Stomach smooth muscle (tissue), 2 donors: ENCODE results near the gene PPP1R15B.
"Not testable (repeated sequence)": the region's sequence is repeated elsewhere in the genome, so short reads cannot be mapped to it uniquely, and the experiment has no call there.

Source experiments
- H3K27ac ChIP-seq: one replicate; pipeline ENCODE4 v1.7.0; 2013; ENCODE audit warnings: mild to moderate bottlenecking, low read length, inconsistent platforms
- H3K27me3 ChIP-seq, 2 donors: one replicate each; pipeline ENCODE4 v1.7.0; 2013; ENCODE audit warnings: low read length in 2 of 2; ENCODE audit not compliant: insufficient read depth in 2 of 2, control insufficient read depth in 1 of 2
- H3K36me3 ChIP-seq, 2 donors: one replicate each; pipeline ENCODE4 v1.7.0; 2013; ENCODE audit warnings: low read length in 2 of 2; ENCODE audit not compliant: control insufficient read depth in 2 of 2, insufficient read depth in 2 of 2
- H3K4me1 ChIP-seq: one replicate; pipeline ENCODE4 v1.7.0; 2013; ENCODE audit warnings: low read length; ENCODE audit not compliant: control insufficient read depth, insufficient read depth
- H3K4me3 ChIP-seq, 2 donors: one replicate each; pipeline ENCODE4 v1.7.0; 2013; ENCODE audit warnings: low read length in 2 of 2
- H3K9ac ChIP-seq, 2 donors: one replicate each; pipeline ENCODE4 v1.7.0; 2013; ENCODE audit warnings: low read length in 2 of 2, mild to moderate bottlenecking in 1 of 2
- H3K9me3 ChIP-seq, 2 donors: one replicate each; pipeline ENCODE4 v1.7.0; 2013; ENCODE audit warnings: low read length in 2 of 2; ENCODE audit not compliant: control insufficient read depth in 2 of 2
- donor health status: healthy.
- donor health status: Pancreatic carcinoma.

PPP1R15B gene

DNA sequence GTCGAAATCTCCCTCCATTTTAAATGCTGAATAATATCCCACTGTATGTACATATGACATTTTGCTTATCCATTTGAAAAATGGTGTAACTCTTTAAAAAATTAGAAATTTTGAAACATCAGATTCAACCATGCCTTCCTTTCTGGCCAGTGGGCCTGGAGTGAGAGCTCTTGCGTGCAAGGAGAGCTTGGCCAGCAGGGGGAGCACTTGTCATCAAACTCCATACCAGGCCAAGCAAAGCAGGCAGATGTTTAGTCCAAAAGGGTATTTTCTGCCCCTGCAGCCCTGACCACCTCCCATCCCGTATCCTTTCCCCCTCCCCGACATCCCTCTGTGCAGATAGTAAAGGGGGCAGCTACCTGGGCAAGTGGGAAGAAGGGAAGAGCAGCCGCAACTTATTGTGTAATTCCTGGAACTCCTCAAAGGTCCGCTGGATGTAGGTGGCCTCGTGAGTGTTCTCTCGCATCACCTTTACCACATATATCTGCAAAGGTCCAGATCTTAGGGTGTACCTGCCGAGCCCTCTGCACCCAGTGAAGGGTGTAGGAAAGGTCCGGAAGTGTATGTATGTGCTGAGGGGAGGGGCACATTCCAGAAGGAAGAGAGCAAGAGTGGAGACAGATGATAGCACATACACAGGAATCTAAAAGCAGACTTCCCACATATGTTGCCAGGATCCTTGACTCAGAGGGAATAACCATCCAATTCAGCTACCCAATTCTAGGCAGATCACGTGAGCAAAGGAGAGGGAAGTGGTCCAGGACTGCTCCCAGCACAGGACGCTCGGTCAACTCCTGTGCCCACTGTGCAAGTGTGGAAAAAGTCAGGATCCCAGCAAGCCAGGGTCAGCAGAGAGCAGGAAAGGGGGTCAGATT, 19.9 kb upstream of the PPP1R15B start:
- Histone ChIP-seq H3K4me1 (peaks cover 20% of the 10 kb centered on the region), H3K27me3 (no peaks in the 10 kb centered on the region), H3K9ac (no peak overlapping the region), H3K4me3 (no peak overlapping the region), H3K36me3 (peaks cover 26 to 39% of the 10 kb centered on the region in 2 donors), H3K27ac (peak overlapping the region; percentile 31), H3K9me3 (no peaks in the 10 kb centered on the region)

DNA sequence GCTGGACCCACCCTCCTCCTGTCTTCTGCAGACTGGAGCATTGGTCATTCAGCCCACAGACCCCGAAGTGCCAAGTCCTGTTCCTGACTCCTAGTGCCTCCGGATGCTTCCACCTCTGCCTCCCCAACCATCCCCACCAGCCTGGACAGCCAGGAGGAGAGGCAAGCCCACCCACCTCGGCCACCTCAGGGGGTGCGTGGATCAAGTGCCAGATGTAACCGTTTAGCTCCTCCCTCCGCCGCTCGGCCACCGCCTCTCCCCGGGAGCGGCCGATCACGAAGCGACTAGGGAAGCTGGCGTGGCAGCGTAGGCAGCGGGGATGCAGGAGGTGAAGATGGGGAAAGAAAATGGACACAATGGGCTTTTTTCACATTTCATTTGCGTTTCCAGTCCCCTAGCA, 18.1 kb upstream of the PPP1R15B start:
- Histone ChIP-seq H3K9me3 (no peaks in the 10 kb centered on the region), H3K9ac (no peak overlapping the region), H3K27me3 (no peaks in the 10 kb centered on the region), H3K27ac (no peak overlapping the region), H3K4me3 (no peak overlapping the region), H3K36me3 (peaks cover 42 to 46% of the 10 kb centered on the region in 2 donors), H3K4me1 (peaks cover 14% of the 10 kb centered on the region)

DNA sequence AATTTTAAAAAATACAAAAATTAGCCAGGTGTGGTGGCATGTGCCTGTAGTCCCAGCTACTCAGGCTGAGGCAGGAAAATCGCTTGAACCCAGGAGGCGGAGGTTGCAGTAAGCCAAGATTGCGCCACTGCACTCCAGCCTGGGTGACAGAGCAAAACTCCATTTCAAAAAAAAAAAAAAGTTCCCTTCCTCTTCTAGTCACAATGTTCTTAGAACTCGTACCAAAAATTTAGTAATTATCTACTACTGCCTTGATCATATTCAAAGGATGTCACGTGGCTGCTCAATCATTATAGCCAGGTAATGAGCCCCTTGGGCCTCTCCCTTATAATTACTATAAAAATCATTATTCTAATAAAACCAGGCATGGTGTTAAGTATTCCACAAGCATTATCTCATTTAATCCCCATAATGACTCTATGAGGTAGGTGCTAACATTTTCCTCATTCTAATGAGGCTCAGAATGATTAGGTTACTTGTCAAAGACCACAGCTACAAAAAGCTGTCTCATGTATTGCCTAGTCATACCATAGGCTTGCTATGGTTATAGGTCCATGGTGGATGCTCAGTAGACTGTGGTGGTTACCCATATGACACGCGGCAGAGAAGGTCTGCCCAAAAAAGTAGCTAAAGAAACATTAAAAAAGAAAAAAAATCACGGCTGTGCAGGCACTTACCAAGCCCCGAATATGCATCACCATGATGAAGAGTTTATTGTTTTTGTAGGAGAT, 15.5 kb upstream of the PPP1R15B start:
- Histone ChIP-seq H3K27ac (no peak overlapping the region), H3K4me1 (peaks cover 12% of the 10 kb centered on the region), H3K9me3 (no peaks in the 10 kb centered on the region), H3K4me3 (no peak overlapping the region), H3K36me3 (peaks cover 28 to 38% of the 10 kb centered on the region in 2 donors), H3K9ac (no peak overlapping the region), H3K27me3 (no peaks in the 10 kb centered on the region)

DNA sequence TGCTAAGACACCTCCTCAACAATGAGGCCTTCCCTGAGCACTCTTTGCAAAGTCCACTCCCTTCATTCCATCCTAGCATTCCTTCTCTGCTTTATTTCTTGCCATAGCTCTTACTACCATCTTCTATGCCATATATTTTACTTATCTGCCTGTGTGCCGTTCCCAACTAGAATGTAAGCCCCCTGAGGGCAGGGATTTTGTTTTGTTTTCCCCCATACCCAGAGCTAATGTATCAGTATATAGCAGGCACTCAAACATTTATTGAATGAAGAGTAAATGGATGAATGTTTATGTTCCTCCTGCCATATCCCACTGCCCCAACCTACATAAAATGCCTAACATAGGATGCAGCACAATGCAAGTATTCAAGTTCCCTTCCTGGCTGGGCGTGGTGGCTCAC, 14.9 kb upstream of the PPP1R15B start:
- H3K4me3 ChIP-seq: no peak overlapping the region
- no peak overlapping the region for H3K9ac ChIP-seq
- H3K4me1 ChIP-seq: peaks cover 5% of the 10 kb centered on the region
- H3K36me3 ChIP-seq: peaks cover 22 to 32% of the 10 kb centered on the region in 2 donors
- H3K9me3 ChIP-seq: no peaks in the 10 kb centered on the region
- no peaks in the 10 kb centered on the region for H3K27me3 ChIP-seq
- H3K27ac ChIP-seq: no peak overlapping the region

DNA sequence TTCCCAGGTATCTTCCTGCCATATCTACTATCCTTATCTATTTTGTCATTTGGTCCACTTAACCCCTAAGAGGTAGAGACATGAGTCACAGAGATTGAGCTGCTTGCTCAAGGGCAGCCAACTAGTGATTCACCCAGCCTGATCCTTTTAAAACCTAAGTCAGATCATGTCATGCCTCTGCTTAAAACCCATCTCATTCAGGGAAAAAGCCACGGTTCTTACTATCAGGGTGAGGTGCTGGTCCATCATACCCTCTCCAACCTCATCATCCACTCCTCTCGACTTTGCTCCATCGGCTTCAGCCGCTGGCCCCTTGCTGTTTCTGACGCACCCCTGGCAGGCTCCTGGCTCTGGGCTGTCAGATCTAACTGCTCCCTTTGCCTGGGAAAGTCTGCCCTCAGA, 14.4 kb upstream of the PPP1R15B start:
- H3K4me3 ChIP-seq: no peak overlapping the region
- H3K36me3 ChIP-seq: peaks cover 22 to 33% of the 10 kb centered on the region in 2 donors
- H3K27me3 ChIP-seq: no peaks in the 10 kb centered on the region
- H3K27ac ChIP-seq: no peak overlapping the region
- H3K4me1 ChIP-seq: peaks cover 3% of the 10 kb centered on the region
- H3K9me3 ChIP-seq: no peaks in the 10 kb centered on the region
- H3K9ac ChIP-seq: no peak overlapping the region

DNA sequence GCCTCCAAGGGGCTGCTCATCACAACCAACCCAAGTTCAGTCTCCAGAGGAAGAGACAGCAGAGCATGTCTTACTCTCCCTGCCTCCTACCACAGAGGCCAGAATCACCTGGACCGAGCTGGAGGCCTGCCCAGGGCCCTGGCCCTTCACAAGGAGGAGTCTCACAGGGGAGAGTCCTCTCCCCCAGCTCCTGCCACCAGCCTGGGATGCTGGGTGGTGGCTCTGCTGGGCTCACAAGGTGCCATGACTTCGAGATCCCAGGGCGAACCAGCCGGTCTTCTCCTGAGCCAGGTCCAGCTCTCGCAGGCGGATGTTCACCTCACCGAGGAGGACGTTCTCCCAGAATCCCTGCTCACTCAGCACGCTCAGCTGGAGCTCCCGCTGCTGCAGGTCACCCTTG, 13.0 kb upstream of the PPP1R15B start:
- no peaks in the 10 kb centered on the region for H3K27me3 ChIP-seq
- H3K9ac ChIP-seq: no peak overlapping the region
- H3K36me3 ChIP-seq: peaks cover 20 to 32% of the 10 kb centered on the region in 2 donors

DNA sequence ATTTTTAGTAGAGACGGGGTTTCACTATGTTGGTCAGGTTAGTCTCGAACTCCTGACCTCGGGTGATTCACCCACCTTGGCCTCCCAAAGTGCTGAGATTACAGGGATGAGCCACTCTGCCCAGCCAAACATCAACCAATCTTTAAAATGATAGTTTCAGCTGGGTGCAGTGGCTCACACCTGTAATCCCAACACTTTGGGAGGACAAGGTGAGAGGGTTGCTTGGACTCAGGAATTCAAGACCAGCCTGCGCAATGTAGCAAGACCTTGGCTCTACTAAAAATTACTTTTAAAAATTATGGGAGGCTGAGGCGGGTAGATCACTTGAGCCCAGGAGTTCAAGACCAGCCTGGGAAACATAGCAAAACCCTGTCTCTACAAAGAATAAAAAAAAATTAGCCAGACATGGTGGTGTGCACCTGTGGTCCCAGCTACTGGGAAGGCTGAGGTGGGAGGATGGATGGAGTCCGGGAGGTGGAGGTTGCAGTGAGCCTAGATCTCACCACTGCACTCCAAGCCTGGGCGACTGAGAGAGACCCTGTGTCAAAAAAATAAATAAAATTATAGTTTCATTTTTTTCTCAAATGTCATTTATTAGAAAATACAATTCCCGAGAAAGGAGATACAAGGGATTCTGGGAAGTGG, 10.6 kb upstream of the PPP1R15B start:
- not testable (repeated sequence) for H3K9ac ChIP-seq, H3K9me3 ChIP-seq, H3K27me3 ChIP-seq, H3K27ac ChIP-seq, H3K4me3 ChIP-seq
- peaks cover 16% of the 10 kb centered on the region for H3K4me1 ChIP-seq
- peaks cover 19 to 24% of the 10 kb centered on the region in 2 donors for H3K36me3 ChIP-seq

More for the DNA sequence above, 13.0 kb upstream of the PPP1R15B start:
- Histone ChIP-seq H3K4me1 (peaks cover 3% of the 10 kb centered on the region), H3K4me3 (no peak overlapping the region), H3K27ac (no peak overlapping the region), H3K9me3 (no peaks in the 10 kb centered on the region)

DNA sequence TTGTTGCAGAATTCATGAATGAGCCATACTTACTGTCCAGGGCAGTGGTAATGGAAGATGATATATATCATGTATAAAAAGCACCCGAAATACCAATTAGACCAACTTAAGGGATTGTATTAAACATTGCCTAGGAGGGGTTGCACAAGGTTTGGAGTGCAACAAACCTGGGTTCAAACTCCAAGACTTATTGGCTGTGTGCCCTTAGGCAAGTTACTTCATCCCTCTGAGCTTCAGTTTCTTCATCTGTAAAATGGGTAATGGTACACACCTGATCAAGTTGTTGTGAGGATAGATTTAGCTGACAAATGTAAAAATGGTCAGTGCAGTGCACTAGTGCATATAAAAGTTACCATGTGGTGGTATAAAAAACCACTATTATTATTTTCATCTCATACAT, 9.8 kb upstream of the PPP1R15B start:
- H3K9me3 ChIP-seq: no peaks in the 10 kb centered on the region
- peaks cover 18 to 23% of the 10 kb centered on the region in 2 donors for H3K36me3 ChIP-seq
- H3K4me3 ChIP-seq: no peak overlapping the region
- no peaks in the 10 kb centered on the region for H3K27me3 ChIP-seq
- H3K27ac ChIP-seq: no peak overlapping the region
- no peak overlapping the region for H3K9ac ChIP-seq
- H3K4me1 ChIP-seq: peaks cover 18% of the 10 kb centered on the region

DNA sequence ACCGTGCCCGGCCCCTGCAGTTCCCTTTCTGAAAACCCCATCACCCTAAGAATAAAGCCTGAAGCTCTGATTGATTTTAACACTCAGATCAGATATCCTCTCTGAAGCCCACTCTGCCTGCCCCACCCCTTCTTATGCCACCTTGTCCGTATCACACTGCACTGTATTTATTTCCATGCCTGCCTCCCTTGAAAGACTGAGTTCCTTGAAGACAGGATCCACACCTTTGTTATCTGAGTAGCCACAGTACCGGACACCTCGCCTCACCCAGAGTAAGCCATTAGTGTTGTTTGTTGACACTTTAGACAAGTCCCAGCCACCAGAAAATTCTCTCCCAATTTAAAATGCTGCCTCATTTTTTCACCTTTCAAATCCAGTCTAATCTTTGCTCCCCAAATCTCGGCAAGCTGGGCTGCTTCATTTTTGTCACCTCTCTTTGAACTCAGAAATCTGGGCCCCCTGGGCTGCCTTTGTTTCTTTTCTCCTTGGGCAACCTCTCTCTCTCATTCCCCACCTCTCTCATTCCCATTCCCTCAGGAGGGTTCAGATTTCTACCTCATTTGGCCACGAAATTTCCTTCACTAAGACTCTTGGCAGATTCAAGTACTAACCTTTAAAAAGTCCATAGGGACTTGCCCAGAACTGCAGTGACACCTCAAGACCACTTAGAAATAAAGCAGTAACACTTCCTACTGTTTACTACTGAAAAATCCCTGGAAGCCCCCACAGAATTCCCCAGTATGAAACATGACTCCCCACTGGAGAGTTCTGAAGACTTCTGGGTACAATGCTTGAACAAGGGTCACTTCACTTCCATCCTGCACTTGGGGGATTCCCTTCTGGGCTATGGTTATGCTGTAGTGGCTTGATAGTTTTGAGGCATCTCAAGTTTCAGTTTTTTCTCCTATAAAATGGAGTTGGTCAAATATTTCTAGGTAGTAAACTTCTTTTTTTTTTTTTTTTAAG, 8.7 kb upstream of the PPP1R15B start:
- peaks cover 9 to 18% of the 10 kb centered on the region in 2 donors for H3K36me3 ChIP-seq
- peak overlapping the region; percentile 49 for H3K27ac ChIP-seq
- peaks cover 18% of the 10 kb centered on the region for H3K4me1 ChIP-seq
- H3K9me3 ChIP-seq: no peaks in the 10 kb centered on the region
- H3K27me3 ChIP-seq: no peaks in the 10 kb centered on the region
- H3K9ac ChIP-seq: no peak overlapping the region
- H3K4me3 ChIP-seq: no peak overlapping the region

DNA sequence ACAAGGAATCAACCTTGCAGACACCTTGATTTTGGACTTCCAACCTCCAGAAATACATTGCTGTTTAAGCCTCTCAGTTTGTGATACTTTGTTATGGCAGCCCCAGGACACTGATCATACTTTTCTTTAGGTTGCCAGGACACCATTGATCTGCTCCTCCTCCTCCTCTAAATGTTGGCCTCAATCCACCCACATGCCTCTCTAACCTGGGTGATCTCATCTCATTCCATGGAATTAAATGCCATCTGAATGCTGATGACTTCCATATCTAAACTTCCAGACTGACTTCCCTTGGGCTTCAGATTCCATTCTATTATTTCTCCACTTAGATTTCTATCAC, 7.4 kb upstream of the PPP1R15B start:
- H3K27me3 ChIP-seq: no peaks in the 10 kb centered on the region
- peaks cover 18% of the 10 kb centered on the region for H3K4me1 ChIP-seq
- H3K27ac ChIP-seq: peak overlapping the region; percentile 53
- no peak overlapping the region for H3K9ac ChIP-seq
- peaks cover 0 to 9% of the 10 kb centered on the region in 2 donors for H3K36me3 ChIP-seq
- no peaks in the 10 kb centered on the region for H3K9me3 ChIP-seq
- no peak overlapping the region for H3K4me3 ChIP-seq
